Neural crest cell (in vitro differentiated cells): ENCODE data around the gene FAM76B. TPM values are rescaled to one million over a fixed set of nuclear protein-coding genes. Genes with fewer than 3 reads are reported as not detected.
"Not testable (repeated sequence)": the region's sequence is repeated elsewhere in the genome, so short reads cannot be mapped to it uniquely, and the experiment has no call there.

Source experiments
- DNase-seq: peaks from one replicate; pipeline ENCODE4 v3.0.0; 2021; ENCODE audit warnings: low read depth, mixed read lengths, low spot score
- H3K27ac Mint-ChIP-seq: one replicate; pipeline ENCODE4 v1.8.0; 2021; ENCODE audit warnings: mild to moderate bottlenecking, mixed read lengths; ENCODE audit not compliant: unreplicated experiment
- H3K27me3 Mint-ChIP-seq: 2 replicates; pipeline ENCODE4 v1.8.0; 2021; ENCODE audit warnings: low read depth, mild to moderate bottlenecking, mixed read lengths
- H3K36me3 Mint-ChIP-seq: 2 replicates; pipeline ENCODE4 v1.8.0; 2021; ENCODE audit warnings: low read depth, mild to moderate bottlenecking, mixed read lengths
- H3K4me1 Mint-ChIP-seq: 2 replicates; pipeline ENCODE4 v1.8.0; 2021; ENCODE audit warnings: mixed read lengths
- H3K4me3 Mint-ChIP-seq: one replicate; pipeline ENCODE4 v1.8.0; 2021; ENCODE audit warnings: mild to moderate bottlenecking, mixed read lengths
- H3K9me3 Mint-ChIP-seq: 2 replicates; pipeline ENCODE4 v1.8.0; 2021; ENCODE audit warnings: mixed read lengths
- total RNA-seq: library from RNA; stranded (reverse); gene quantifications from 2 replicates; pipeline ENCODE4 v1.2.1, GENCODE V29; 2021
- TF ChIP-seq, protein P1 (sequence below): fragments of 200-600 bp; sonication (generic); conservative IDR thresholded peaks from 2 replicates; pipeline ENCODE4 v1.5.0; 2021; ENCODE audit warnings: antibody characterized with exemption, mild to moderate bottlenecking

Gene FAM76B
- total RNA-seq, 1 donor from 2014 or later = 45.3 TPM

DNA sequence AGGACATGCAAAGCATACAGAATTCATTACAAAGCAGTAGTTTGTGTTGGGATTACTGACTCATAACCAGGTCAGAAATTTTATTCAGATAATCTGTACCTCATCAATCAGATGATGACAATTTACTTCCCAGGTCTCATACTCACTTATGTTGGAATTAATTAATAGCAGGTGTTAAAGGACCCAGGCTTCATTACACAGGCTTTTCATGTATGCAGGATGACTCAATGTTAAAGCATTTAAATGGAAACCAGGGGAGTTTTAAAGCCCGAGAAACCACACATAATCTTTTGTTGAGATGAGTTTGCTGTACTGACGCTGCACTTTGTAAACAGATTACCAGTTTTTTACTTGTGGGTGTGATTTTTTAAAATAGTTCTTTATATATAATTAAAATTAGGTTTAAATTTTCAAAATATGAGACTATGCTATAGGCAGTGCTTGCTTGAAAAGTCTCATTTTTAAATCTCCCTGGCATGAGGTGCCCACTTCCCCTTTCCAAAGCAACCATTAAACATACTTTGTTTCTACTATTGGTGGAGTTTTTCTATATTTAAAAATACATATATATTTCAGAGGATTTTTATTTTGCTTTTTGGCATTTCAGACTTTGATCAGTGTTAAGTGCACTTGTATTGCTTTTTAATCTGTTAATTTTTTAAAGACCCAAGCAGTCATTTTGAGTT lies 41.8 kb upstream of the FAM76B start:
- TF ChIP-seq, protein P1, sequence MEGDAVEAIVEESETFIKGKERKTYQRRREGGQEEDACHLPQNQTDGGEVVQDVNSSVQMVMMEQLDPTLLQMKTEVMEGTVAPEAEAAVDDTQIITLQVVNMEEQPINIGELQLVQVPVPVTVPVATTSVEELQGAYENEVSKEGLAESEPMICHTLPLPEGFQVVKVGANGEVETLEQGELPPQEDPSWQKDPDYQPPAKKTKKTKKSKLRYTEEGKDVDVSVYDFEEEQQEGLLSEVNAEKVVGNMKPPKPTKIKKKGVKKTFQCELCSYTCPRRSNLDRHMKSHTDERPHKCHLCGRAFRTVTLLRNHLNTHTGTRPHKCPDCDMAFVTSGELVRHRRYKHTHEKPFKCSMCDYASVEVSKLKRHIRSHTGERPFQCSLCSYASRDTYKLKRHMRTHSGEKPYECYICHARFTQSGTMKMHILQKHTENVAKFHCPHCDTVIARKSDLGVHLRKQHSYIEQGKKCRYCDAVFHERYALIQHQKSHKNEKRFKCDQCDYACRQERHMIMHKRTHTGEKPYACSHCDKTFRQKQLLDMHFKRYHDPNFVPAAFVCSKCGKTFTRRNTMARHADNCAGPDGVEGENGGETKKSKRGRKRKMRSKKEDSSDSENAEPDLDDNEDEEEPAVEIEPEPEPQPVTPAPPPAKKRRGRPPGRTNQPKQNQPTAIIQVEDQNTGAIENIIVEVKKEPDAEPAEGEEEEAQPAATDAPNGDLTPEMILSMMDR = no peak
- Mint-ChIP-seq H3K4me1 (no peaks in the 10 kb centered on the region), H3K27ac (no peak overlapping the region), H3K4me3 (no peak overlapping the region), H3K27me3 (no peaks in the 10 kb centered on the region), H3K9me3 (no peaks in the 10 kb centered on the region), H3K36me3 (peaks cover 9% of the 10 kb centered on the region)
- DNase-seq = no peak

DNA sequence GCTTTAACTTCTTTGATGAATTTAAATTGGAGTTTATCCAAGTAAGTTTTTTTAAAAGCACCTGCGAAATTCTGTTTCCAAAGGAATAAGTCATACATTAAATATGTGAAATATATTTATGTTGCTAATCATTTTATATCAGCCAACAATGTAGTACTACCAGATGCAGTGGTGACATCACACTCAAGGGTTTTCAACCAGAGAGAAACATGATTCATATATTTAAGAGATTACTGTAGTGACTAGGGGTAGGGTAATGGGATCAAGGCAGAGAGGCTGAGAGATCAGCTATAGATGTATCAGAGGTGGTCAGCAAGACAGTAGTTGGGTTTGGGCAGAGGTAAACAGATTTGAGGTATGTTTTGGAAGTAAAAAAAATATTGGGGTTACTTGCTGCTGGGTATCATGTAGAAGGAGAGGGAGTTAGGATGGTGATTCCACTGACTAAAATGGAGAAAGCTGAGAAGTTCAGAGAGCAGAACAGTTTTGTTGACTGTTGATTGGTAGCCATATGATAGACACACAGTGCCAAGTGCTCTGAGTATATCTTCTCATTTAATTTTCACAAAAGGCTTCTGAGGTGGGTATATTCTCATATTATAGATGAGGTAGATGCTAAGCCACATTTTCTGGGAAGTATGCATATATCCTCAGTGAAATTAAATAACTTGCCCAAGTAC lies 40.1 kb upstream of the FAM76B start:
- no peaks in the 10 kb centered on the region for H3K9me3 Mint-ChIP-seq
- H3K27me3 Mint-ChIP-seq = no peaks in the 10 kb centered on the region
- H3K27ac Mint-ChIP-seq = no peak overlapping the region
- H3K36me3 Mint-ChIP-seq = peaks cover 20% of the 10 kb centered on the region
- TF ChIP-seq, protein P1 = no peak
- no peak overlapping the region for H3K4me3 Mint-ChIP-seq
- H3K4me1 Mint-ChIP-seq = no peaks in the 10 kb centered on the region
- no peak for DNase-seq

DNA sequence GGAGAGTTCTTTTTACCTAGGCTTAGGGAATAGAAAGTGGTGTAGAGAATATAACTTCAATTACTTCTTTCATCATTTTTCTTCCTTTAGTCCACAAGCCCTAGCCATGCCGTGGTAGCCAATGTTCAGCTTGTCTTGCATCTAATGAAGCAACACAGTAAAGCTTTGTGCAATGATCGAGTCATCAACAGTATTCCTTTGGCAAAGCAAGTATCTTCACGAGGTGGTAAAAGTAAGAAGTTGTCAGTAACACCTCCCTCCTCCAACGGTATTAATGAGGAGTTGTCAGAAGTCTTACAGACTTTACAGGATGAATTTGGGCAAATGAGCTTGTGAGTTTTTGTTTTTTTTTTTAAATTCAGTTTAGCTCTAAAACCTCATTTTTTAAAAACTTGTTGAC lies 38.1 kb upstream of the FAM76B start:
- no peak overlapping the region for H3K27ac Mint-ChIP-seq
- no peaks in the 10 kb centered on the region for H3K4me1 Mint-ChIP-seq
- H3K4me3 Mint-ChIP-seq = no peak overlapping the region
- DNase-seq = no peak
- H3K36me3 Mint-ChIP-seq = peaks cover 29% of the 10 kb centered on the region
- TF ChIP-seq, protein P1 = no peak
- no peaks in the 10 kb centered on the region for H3K27me3 Mint-ChIP-seq
- no peaks in the 10 kb centered on the region for H3K9me3 Mint-ChIP-seq

DNA sequence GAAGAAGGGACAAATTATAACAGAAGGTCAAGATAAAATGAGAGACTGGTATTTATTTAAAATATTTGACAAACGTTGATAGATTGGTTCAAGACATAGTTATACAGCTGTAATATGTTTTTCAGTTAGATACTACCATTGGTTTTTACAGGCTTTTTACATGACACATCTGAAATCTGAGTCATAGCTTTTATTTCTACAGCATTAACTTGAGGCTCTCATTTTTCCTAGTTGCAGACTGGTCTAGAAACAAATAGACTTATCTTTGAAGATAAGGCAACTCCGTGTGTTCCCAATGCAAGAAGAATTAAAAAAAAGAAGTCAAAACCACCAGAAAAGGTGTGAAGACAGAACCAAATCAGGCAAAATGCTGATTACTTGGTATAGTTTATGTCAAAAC lies 32.1 kb upstream of the FAM76B start:
- Mint-ChIP-seq H3K4me3 (no peak overlapping the region), H3K4me1 (no peaks in the 10 kb centered on the region), H3K27me3 (no peaks in the 10 kb centered on the region), H3K27ac (no peak overlapping the region), H3K36me3 (peaks cover 40% of the 10 kb centered on the region), H3K9me3 (no peaks in the 10 kb centered on the region)
- TF ChIP-seq, protein P1 = no peak
- no peak for DNase-seq

DNA sequence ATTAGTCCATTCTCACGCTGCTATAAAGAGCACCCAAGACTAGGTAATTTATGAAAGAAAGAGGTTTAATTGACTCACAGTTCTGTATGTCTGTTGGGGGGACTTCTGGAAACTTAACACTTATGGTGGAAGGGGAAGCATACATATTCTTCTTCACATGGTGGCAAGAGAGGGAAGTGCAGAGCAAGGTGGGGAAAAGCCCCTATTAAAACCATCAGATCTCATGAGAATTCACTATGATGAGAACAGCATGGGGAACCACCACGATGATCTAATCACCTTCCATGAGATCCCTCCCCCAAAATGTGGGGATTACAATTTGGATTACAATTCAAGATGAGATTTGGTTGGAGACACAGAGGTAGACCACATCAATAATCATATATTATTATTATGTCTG lies 26.5 kb upstream of the FAM76B start:
- Mint-ChIP-seq H3K4me3 (no peak overlapping the region), H3K9me3 (no peaks in the 10 kb centered on the region), H3K27ac (no peak overlapping the region), H3K4me1 (no peaks in the 10 kb centered on the region), H3K36me3 (peaks cover 20% of the 10 kb centered on the region), H3K27me3 (no peaks in the 10 kb centered on the region)
- TF ChIP-seq, protein P1 = no peak
- no peak for DNase-seq

DNA sequence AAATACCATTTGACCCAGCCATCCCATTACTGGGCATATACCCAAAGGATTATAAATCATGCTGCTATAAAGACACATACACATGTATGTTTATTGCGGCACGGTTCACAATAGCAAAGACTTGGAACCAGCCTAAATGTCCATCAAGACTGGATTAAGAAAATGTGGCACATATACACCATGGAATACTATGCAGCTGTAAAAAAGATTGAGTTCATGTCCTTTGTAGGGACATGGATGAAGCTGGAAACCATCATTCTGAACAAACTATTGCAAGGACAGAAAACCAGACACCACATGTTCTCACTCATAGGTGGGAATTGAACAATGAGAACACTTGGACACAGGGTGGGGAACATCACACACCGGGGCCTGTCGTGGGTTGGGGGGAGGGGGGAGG lies 21.5 kb upstream of the FAM76B start:
- not testable (repeated sequence) for H3K4me1 Mint-ChIP-seq, DNase-seq, H3K27me3 Mint-ChIP-seq, H3K4me3 Mint-ChIP-seq, H3K27ac Mint-ChIP-seq
- Mint-ChIP-seq H3K36me3 (peaks cover 54% of the 10 kb centered on the region), H3K9me3 (peaks cover 15% of the 10 kb centered on the region)

DNA sequence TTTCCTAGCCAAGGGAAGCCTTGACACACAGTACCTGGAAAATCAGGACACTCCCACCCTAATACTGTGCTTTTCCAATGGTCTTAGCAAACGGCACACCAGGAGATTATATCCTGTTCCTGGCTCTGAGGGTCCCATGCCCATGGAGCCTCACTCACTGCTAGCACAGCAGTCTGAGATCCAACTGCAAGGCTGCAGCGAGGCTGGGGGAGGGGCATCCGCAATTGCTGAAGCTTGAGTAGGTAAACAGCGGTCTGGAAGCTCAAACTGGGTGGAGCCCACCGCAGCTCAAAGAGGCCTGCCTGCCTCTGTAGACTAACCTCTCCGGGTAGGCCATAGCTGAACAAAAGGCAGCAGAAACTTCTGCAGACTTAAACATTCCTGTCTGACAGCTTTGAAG lies 16.9 kb upstream of the FAM76B start:
- not testable (repeated sequence) for H3K27ac Mint-ChIP-seq, H3K4me3 Mint-ChIP-seq, H3K27me3 Mint-ChIP-seq, H3K4me1 Mint-ChIP-seq, DNase-seq
- Mint-ChIP-seq H3K36me3 (peaks cover 75% of the 10 kb centered on the region), H3K9me3 (peaks cover 20% of the 10 kb centered on the region)
